ENCODE results near the gene RNF217. TPM values are rescaled to one million over a fixed set of nuclear protein-coding genes. Genes with fewer than 3 reads are reported as not detected.

RNF217 gene
- total RNA-seq, 1 experiment from 2014 or later, result 12.2 TPM

- Mint-ChIP-seq H3K4me1 (peaks cover 18% of the 10 kb centered on the region), H3K36me3 (no peaks in the 10 kb centered on the region), H3K4me3 (no peak overlapping the region), H3K27me3 (ENCODE audit: low read depth) (no peaks in the 10 kb centered on the region), H3K9me3 (no peaks in the 10 kb centered on the region), H3K27ac (no peak overlapping the region)
- DNase-seq (ENCODE audit: low spot score) (no peak), ATAC-seq (no peak)
- ChIA-PET CTCF (no interaction called here), POLR2A (no interaction called here)
- TF ChIP-seq GABPB1 (CRISPR knock-in tag; IDR thresholded peaks at IDR 0.05) (peak; percentile 85), ZBTB43 (CRISPR knock-in tag; IDR thresholded peaks at IDR 0.05) (no peak), ZNF532 (CRISPR knock-in tag; IDR thresholded peaks at IDR 0.05; ENCODE audit: borderline replicate concordance) (no peak)
Measured at GRCh38 chr6:125013938-125014660, 51.9 kb downstream of the RNF217 start.

- H3K27ac Mint-ChIP-seq, result no peak overlapping the region
- TF ChIP-seq ZNF396 (CRISPR knock-in tag; IDR thresholded peaks at IDR 0.05; ENCODE audit: borderline replicate concordance) (no peak), TEAD1 (CRISPR knock-in tag; IDR thresholded peaks at IDR 0.05) (no peak), MLX (CRISPR knock-in tag; IDR thresholded peaks at IDR 0.05) (no peak), NFYB (CRISPR knock-in tag; conservative IDR thresholded peaks at IDR 0.05; ENCODE audit: low read depth) (no peak), ATF1 (CRISPR knock-in tag; IDR thresholded peaks at IDR 0.05) (no peak), CTCF (IDR thresholded peaks at IDR 0.05) (no peak)
- H3K4me3 Mint-ChIP-seq, result no peak overlapping the region
- no peak for DNase-seq (ENCODE audit: low spot score)
- ChIA-PET CTCF (no interaction called here), POLR2A (no interaction called here)
- no peak for ATAC-seq
- H3K27me3 Mint-ChIP-seq (ENCODE audit: low read depth), result no peaks in the 10 kb centered on the region
- H3K36me3 Mint-ChIP-seq, result no peaks in the 10 kb centered on the region
- H3K9me3 Mint-ChIP-seq, result no peaks in the 10 kb centered on the region
- H3K4me1 Mint-ChIP-seq, result peaks cover 24% of the 10 kb centered on the region
Measured at GRCh38 chr6:125014661-125014957, 52.4 kb downstream of the RNF217 start.

- Mint-ChIP-seq H3K4me3 (no peak overlapping the region), H3K27ac (no peak overlapping the region), H3K9me3 (no peaks in the 10 kb centered on the region), H3K36me3 (no peaks in the 10 kb centered on the region), H3K27me3 (ENCODE audit: low read depth) (no peaks in the 10 kb centered on the region), H3K4me1 (peaks cover 29% of the 10 kb centered on the region)
- TF ChIP-seq SMAD4 (CRISPR knock-in tag; IDR thresholded peaks at IDR 0.05) (no peak), SOX15 (CRISPR knock-in tag; IDR thresholded peaks at IDR 0.05) (no peak), GTF2I (CRISPR knock-in tag; conservative IDR thresholded peaks at IDR 0.05) (no peak), CREB1 (CRISPR knock-in tag; IDR thresholded peaks at IDR 0.05) (no peak), IRF2 (CRISPR knock-in tag; IDR thresholded peaks at IDR 0.05; ENCODE audit: borderline replicate concordance, low read depth) (no peak), ZNF281 (CRISPR knock-in tag; IDR thresholded peaks at IDR 0.05) (no peak)
- ATAC-seq (no peak), DNase-seq (ENCODE audit: low spot score) (no peak)
- POLR2A ChIA-PET, result no interaction called here
- CTCF ChIA-PET, result no interaction called here
Measured at GRCh38 chr6:125015152-125015551, 52.9 kb downstream of the RNF217 start.

Measured in WTC11 (cell line).